GM19455 (cell line): ENCODE measurements around the gene COL25A1.

Source experiments
- ATAC-seq: cut with Tn5 transposase; IDR thresholded peaks from one replicate; pipeline ENCODE4 v1.9.1; 2021; ENCODE audit not compliant: unreplicated experiment

COL25A1 gene

GRCh38 chr4:108831886-108832285 lies 470.6 kb downstream of the COL25A1 start:
- ATAC-seq = no peak

- ATAC-seq = no peak
Observed at GRCh38 chr4:108831291-108831690, 471.2 kb downstream of the COL25A1 start.

- ATAC-seq = no peak
Observed at GRCh38 chr4:108830509-108831244, 471.8 kb downstream of the COL25A1 start.

- ATAC-seq = no peak
Observed at GRCh38 chr4:108829966-108830492, 472.4 kb downstream of the COL25A1 start.

GRCh38 chr4:108828620-108829019 lies 473.8 kb downstream of the COL25A1 start:
- no peak for ATAC-seq

- ATAC-seq = no peak
Observed at GRCh38 chr4:108825737-108826136, 476.7 kb downstream of the COL25A1 start.

GRCh38 chr4:108821351-108821930 lies 481.0 kb downstream of the COL25A1 start:
- ATAC-seq = no peak

- ATAC-seq = no peak
Observed at GRCh38 chr4:108820492-108821350, 481.7 kb downstream of the COL25A1 start.

GRCh38 chr4:108814326-108814725 lies 488.1 kb downstream of the COL25A1 start:
- no peak for ATAC-seq

GRCh38 chr4:108813261-108813660 lies 489.2 kb downstream of the COL25A1 start:
- no peak for ATAC-seq

- ATAC-seq = no peak
Observed at GRCh38 chr4:108811486-108811885, 491.0 kb downstream of the COL25A1 start.

GRCh38 chr4:108810087-108810486 lies 492.4 kb downstream of the COL25A1 start:
- ATAC-seq = no peak

GRCh38 chr4:108804648-108805273 lies 497.7 kb downstream of the COL25A1 start:
- ATAC-seq = no peak

GRCh38 chr4:108799306-108799705 lies 503.2 kb downstream of the COL25A1 start:
- ATAC-seq = no peak

GRCh38 chr4:108796173-108796572 lies 506.3 kb downstream of the COL25A1 start:
- ATAC-seq = no peak

GRCh38 chr4:108795733-108796132 lies 506.7 kb downstream of the COL25A1 start:
- no peak for ATAC-seq

- ATAC-seq = no peak
Observed at GRCh38 chr4:108794136-108794535, 508.3 kb downstream of the COL25A1 start.

GRCh38 chr4:108793415-108793814 lies 509.0 kb downstream of the COL25A1 start:
- no peak for ATAC-seq

GRCh38 chr4:108788731-108789130 lies 513.7 kb downstream of the COL25A1 start:
- ATAC-seq = no peak

- ATAC-seq = no peak
Observed at GRCh38 chr4:108787724-108788123, 514.7 kb downstream of the COL25A1 start.

GRCh38 chr4:108787106-108787505 lies 515.4 kb downstream of the COL25A1 start:
- ATAC-seq = no peak
